Smooth muscle cell (in vitro differentiated cells): ENCODE results near the gene RPS3A. TPM values are rescaled to one million over a fixed set of nuclear protein-coding genes. Genes with fewer than 3 reads are reported as not detected.

Experiments
- DNase-seq: peaks from one replicate; lab custom pipeline; 2025; ENCODE audit not compliant: unreplicated experiment; lab: John Stamatoyannopoulos, UW
- H2AFZ ChIP-seq: fragments of 200-600 bp; sonication (generic); 2 replicates; pipeline ENCODE4 v1.6.0; 2016; ENCODE audit warnings: antibody characterized with exemption, low read depth, mild to moderate bottlenecking
- H3F3A ChIP-seq: fragments of 200-600 bp; sonication (generic); 2 replicates; pipeline ENCODE4 v1.6.0; 2017; ENCODE audit warnings: antibody characterized with exemption, low read depth
- H3K27ac ChIP-seq: fragments of 200-600 bp; sonication (generic); 2 replicates; pipeline ENCODE4 v1.5.1; 2016; ENCODE audit warnings: low read depth, mild to moderate bottlenecking
- H3K27me3 ChIP-seq: fragments of 200-600 bp; sonication (generic); 2 replicates; pipeline ENCODE4 v1.6.1; 2016; ENCODE audit warnings: low read depth, mild to moderate bottlenecking
- H3K36me3 ChIP-seq: fragments of 200-600 bp; sonication (generic); 2 replicates; pipeline ENCODE4 v1.5.1; 2016; ENCODE audit warnings: low read depth
- H3K4me1 ChIP-seq: fragments of 200-600 bp; sonication (generic); 2 replicates; pipeline ENCODE4 v1.5.1; 2016; ENCODE audit warnings: low read depth
- H3K4me2 ChIP-seq: fragments of 200-600 bp; sonication (generic); 2 replicates; pipeline ENCODE4 v1.6.0; 2016; ENCODE audit warnings: mild to moderate bottlenecking
- H3K4me3 ChIP-seq: fragments of 200-600 bp; sonication (generic); 2 replicates; pipeline ENCODE4 v1.5.1; 2016; ENCODE audit warnings: mild to moderate bottlenecking
- H3K79me2 ChIP-seq: fragments of 200-600 bp; sonication (generic); 2 replicates; pipeline ENCODE4 v1.6.0; 2016; ENCODE audit warnings: low read depth, mild to moderate bottlenecking
- H3K9ac ChIP-seq: fragments of 200-600 bp; sonication (generic); 2 replicates; pipeline ENCODE4 v1.6.0; 2016; ENCODE audit warnings: low read depth
- H3K9me3 ChIP-seq: fragments of 200-600 bp; sonication (generic); replicated peaks from 2 replicates; pipeline ENCODE4 v1.5.1; 2016; ENCODE audit warnings: low read depth
- H4K20me1 ChIP-seq: fragments of 200-600 bp; sonication (generic); 2 replicates; pipeline ENCODE4 v1.6.0; 2016; ENCODE audit warnings: low read depth
- WGBS: methylation state at CpG from one replicate; pipeline ENCODE4 v1.1.7; 2016; ENCODE audit warnings: low lambda C conversion rate; 5-methylcytosine and 5-hydroxymethylcytosine counted together
- polyA plus RNA-seq: library from polyadenylated mRNA; unstranded; fragments of >200 nt; fragmentation: Nextera tagmentation; extraction: Ambion mirVana; gene quantifications from 2 replicates; pipeline ENCODE4 v1.2.1, GENCODE V29; 2016
- total RNA-seq: library from RNA; depleted of rRNA; stranded (reverse); fragments of >200 nt; gene quantifications from 2 replicates; pipeline ENCODE4 v1.2.3, GENCODE V29; 2014
- TF ChIP-seq, protein P1 (sequence below): fragments of 200-600 bp; sonication (generic); IDR thresholded peaks from 2 replicates; pipeline ENCODE4 v1.5.1; 2017; ENCODE audit warnings: borderline replicate concordance, mild to moderate bottlenecking, antibody characterized with exemption; ENCODE audit not compliant: insufficient read depth, poor library complexity, severe bottlenecking

Gene RPS3A
- total and polyA plus RNA-seq, 2 experiments from 2014 or later = 682 to 3,775 TPM

DNA sequence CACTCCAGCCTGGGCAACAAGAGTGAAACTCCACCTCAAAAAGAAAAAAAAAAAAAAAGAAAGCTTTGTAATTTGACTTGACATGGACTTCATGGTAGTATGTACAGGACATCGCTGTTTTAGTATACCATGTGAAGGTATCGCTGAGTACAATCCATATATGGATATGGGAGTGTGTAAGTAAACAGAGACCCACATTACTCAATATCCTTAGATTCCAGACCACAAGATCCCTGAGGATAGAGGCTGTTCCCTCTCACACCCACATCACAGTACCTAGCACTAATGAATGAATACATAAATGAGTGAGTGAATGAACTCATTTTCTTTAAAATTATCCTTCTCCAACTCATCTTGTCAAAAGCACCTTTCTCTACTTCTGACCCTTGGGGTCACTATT is 8.4 kb upstream of the RPS3A start:
- no peaks in the 10 kb centered on the region for H3K9me3 ChIP-seq
- H3K27me3 ChIP-seq = no peaks in the 10 kb centered on the region
- DNase-seq = no peak
- no peaks in the 10 kb centered on the region for H3F3A ChIP-seq
- H3K9ac ChIP-seq = no peak overlapping the region
- no peaks in the 10 kb centered on the region for H3K36me3 ChIP-seq
- H2AFZ ChIP-seq = no peak overlapping the region
- TF ChIP-seq, protein P1, sequence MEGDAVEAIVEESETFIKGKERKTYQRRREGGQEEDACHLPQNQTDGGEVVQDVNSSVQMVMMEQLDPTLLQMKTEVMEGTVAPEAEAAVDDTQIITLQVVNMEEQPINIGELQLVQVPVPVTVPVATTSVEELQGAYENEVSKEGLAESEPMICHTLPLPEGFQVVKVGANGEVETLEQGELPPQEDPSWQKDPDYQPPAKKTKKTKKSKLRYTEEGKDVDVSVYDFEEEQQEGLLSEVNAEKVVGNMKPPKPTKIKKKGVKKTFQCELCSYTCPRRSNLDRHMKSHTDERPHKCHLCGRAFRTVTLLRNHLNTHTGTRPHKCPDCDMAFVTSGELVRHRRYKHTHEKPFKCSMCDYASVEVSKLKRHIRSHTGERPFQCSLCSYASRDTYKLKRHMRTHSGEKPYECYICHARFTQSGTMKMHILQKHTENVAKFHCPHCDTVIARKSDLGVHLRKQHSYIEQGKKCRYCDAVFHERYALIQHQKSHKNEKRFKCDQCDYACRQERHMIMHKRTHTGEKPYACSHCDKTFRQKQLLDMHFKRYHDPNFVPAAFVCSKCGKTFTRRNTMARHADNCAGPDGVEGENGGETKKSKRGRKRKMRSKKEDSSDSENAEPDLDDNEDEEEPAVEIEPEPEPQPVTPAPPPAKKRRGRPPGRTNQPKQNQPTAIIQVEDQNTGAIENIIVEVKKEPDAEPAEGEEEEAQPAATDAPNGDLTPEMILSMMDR = no peak
- H3K79me2 ChIP-seq = no peaks in the 10 kb centered on the region
- no peaks in the 10 kb centered on the region for H4K20me1 ChIP-seq
- WGBS = 93% methylated on average over 2 of the region's 2 CpGs
- no peak overlapping the region for H3K27ac ChIP-seq
- H3K4me3 ChIP-seq = no peak overlapping the region
- H3K4me2 ChIP-seq = no peak overlapping the region
- no peaks in the 10 kb centered on the region for H3K4me1 ChIP-seq

DNA sequence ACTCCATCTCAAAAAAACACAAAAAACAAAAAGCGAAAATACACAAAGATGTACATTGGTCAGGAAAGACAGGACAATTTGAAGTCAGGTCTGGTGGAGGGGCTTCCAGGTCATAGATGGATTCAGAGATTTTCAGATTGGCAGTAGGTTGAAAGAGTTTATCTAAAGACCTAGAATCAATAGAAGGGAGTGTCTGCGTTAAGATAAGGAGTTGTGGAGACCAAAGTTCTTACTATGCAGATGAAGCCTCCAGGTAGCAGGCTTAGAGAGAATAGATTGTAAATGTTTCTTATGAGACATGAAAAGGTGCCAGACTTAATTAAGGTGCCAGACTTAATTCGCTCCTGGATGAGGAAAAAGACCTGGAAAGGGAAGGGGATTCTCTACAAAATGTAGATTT is 6.9 kb upstream of the RPS3A start:
- TF ChIP-seq, protein P1 = no peak
- H3K27ac ChIP-seq = no peak overlapping the region
- no peak for DNase-seq
- no peaks in the 10 kb centered on the region for H3K4me1 ChIP-seq
- WGBS = 91% methylated on average over 3 of the region's 3 CpGs
- no peak overlapping the region for H3K4me2 ChIP-seq
- no peak overlapping the region for H3K4me3 ChIP-seq
- H4K20me1 ChIP-seq = no peaks in the 10 kb centered on the region
- H3K9me3 ChIP-seq = no peaks in the 10 kb centered on the region
- H3K36me3 ChIP-seq = no peaks in the 10 kb centered on the region
- no peak overlapping the region for H2AFZ ChIP-seq
- H3K79me2 ChIP-seq = no peaks in the 10 kb centered on the region
- no peaks in the 10 kb centered on the region for H3F3A ChIP-seq
- H3K27me3 ChIP-seq = no peaks in the 10 kb centered on the region
- H3K9ac ChIP-seq = no peak overlapping the region

DNA sequence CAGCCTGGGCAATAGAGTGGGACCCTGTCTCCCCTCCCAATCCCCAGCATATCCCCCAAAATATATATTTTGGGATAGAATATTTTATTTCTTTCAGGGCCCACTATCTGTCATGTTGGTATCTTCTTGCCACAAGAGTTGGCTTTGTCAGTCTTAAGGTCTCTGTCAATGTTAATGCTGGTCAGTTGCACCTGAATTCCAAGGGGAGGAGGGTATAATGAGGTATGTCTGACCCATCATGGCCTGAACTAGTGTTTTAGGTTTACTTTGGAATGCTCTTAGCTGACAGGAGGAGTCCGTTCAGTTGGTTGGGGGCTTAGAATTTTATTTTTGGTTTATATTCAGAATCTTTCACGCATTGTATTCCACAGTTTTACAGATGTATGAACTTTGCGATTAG is 6.2 kb upstream of the RPS3A start:
- H3K4me3 ChIP-seq = no peak overlapping the region
- H3K36me3 ChIP-seq = no peaks in the 10 kb centered on the region
- H3K79me2 ChIP-seq = no peaks in the 10 kb centered on the region
- no peak overlapping the region for H3K4me2 ChIP-seq
- WGBS = 62% methylated on average over 3 of the region's 3 CpGs
- no peaks in the 10 kb centered on the region for H4K20me1 ChIP-seq
- H3F3A ChIP-seq = no peaks in the 10 kb centered on the region
- H3K9me3 ChIP-seq = no peaks in the 10 kb centered on the region
- no peak overlapping the region for H3K27ac ChIP-seq
- H3K4me1 ChIP-seq = no peaks in the 10 kb centered on the region
- H3K9ac ChIP-seq = no peak overlapping the region
- H2AFZ ChIP-seq = no peak overlapping the region
- DNase-seq = no peak
- H3K27me3 ChIP-seq = no peaks in the 10 kb centered on the region
- TF ChIP-seq, protein P1 = no peak

DNA sequence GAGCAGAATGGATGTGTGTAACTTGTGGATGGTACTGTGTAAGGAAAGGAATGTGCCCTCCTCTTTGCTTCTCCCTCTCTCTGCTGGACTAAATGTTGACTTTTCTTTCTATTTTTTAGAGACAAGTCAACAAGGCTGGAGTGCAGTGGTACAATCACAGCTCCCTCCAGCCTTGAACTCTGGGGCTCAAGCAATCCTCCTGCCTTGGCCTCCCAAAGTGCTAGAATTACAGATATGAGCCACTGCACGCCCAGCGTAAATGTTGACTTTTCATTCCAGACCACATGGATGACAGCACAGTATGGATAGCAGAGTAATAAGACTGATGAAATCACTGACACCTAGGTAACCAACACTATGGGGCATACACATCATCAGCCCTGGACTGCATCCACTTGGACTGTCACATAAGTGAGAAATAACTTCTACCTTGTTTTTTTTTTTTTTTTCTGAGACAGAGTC is 5.1 kb upstream of the RPS3A start:
- 92% methylated on average over 2 of the region's 2 CpGs for WGBS
- H3K9ac ChIP-seq = no peak overlapping the region
- no peak overlapping the region for H3K27ac ChIP-seq
- H3K4me2 ChIP-seq = no peak overlapping the region
- H3K36me3 ChIP-seq = no peaks in the 10 kb centered on the region
- no peak for DNase-seq
- TF ChIP-seq, protein P1 = no peak
- no peak overlapping the region for H3K4me3 ChIP-seq
- no peaks in the 10 kb centered on the region for H4K20me1 ChIP-seq
- no peaks in the 10 kb centered on the region for H3F3A ChIP-seq
- no peaks in the 10 kb centered on the region for H3K9me3 ChIP-seq
- H2AFZ ChIP-seq = no peak overlapping the region
- no peaks in the 10 kb centered on the region for H3K79me2 ChIP-seq
- no peaks in the 10 kb centered on the region for H3K4me1 ChIP-seq
- no peaks in the 10 kb centered on the region for H3K27me3 ChIP-seq
